Measurements from ENCODE around the gene SLC34A3.
A peak's percentile ranks its signal among the peaks of the same experiment; 100 is the strongest.

The SLC34A3 gene

GRCh38 chr9:137217276-137218211 is 13.2 kb upstream of the SLC34A3 start:
- no peak for DNase-seq (ENCODE audit: low read depth)

GRCh38 chr9:137218212-137218753 is 12.4 kb upstream of the SLC34A3 start:
- no peak for DNase-seq (ENCODE audit: low read depth)

GRCh38 chr9:137218754-137219271 is 11.9 kb upstream of the SLC34A3 start:
- no peak for DNase-seq (ENCODE audit: low read depth)

- DNase-seq (ENCODE audit: low read depth), result no peak
Observed at GRCh38 chr9:137219757-137220316, 10.9 kb upstream of the SLC34A3 start.

- no peak for DNase-seq (ENCODE audit: low read depth)
Observed at GRCh38 chr9:137220317-137221094, 10.2 kb upstream of the SLC34A3 start.

- DNase-seq (ENCODE audit: low read depth), result no peak
Observed at GRCh38 chr9:137221095-137221505, 9.6 kb upstream of the SLC34A3 start.

- DNase-seq (ENCODE audit: low read depth), result no peak
Observed at GRCh38 chr9:137221506-137222111, 9.1 kb upstream of the SLC34A3 start.

GRCh38 chr9:137222190-137223077 is 8.3 kb upstream of the SLC34A3 start, which contains the start of gene RNF208:
RNF208 (minus strand) TSS chr9:137222240; CDS start chr9:137221212, 1,028 bp downstream.
- no peak for DNase-seq (ENCODE audit: low read depth)

- DNase-seq (ENCODE audit: low read depth), result peak; percentile 98
Observed at GRCh38 chr9:137223078-137223970, 7.4 kb upstream of the SLC34A3 start.

GRCh38 chr9:137224830-137225694 is 5.6 kb upstream of the SLC34A3 start, which contains the start of gene CYSRT1:
CYSRT1 (plus strand) TSS chr9:137225174; CDS start chr9:137225622, 448 bp downstream.
- DNase-seq (ENCODE audit: low read depth), result no peak

GRCh38 chr9:137225699-137226331 is 4.9 kb upstream of the SLC34A3 start:
- no peak for DNase-seq (ENCODE audit: low read depth)

- DNase-seq (ENCODE audit: low read depth), result no peak
Observed at GRCh38 chr9:137226338-137227053, 4.2 kb upstream of the SLC34A3 start.

GRCh38 chr9:137227054-137227852 is 3.4 kb upstream of the SLC34A3 start, which contains the start of gene RNF224:
RNF224 (plus strand) TSS chr9:137227502; CDS start chr9:137228336, 834 bp downstream.
- peak; percentile 35 for DNase-seq (ENCODE audit: low read depth)

GRCh38 chr9:137227853-137228505 is 2.7 kb upstream of the SLC34A3 start:
- DNase-seq (ENCODE audit: low read depth), result no peak

- no peak for DNase-seq (ENCODE audit: low read depth)
Observed at GRCh38 chr9:137228506-137228967, 2.2 kb upstream of the SLC34A3 start.
